Stimulated activated CD4-positive, alpha-beta T cell treated with anti-CD3 and anti-CD28 coated beads, Interleukin-15, amount 100 ng/mL, for 1 hour (primary cell): Measurements from ENCODE around the gene TAX1BP3.

Experiments used
- DNase-seq, 2 donors: peaks; one replicate each; pipeline ENCODE4 v3.0.0-alpha.2; 2020; ENCODE audit warnings: low read depth in 1 of 2, low spot score in 1 of 2

TAX1BP3 gene

GRCh38 chr17:3688852-3689261 is 20.5 kb upstream of the TAX1BP3 start:
- no peak for DNase-seq

GRCh38 chr17:3688027-3688553 is 19.7 kb upstream of the TAX1BP3 start:
- DNase-seq, result no peak

- DNase-seq, result no peak
Observed at GRCh38 chr17:3685174-3685573, 16.8 kb upstream of the TAX1BP3 start.

GRCh38 chr17:3683054-3683511 is 14.7 kb upstream of the TAX1BP3 start:
- peak in 1 of 2 donors; percentile 39 for DNase-seq

GRCh38 chr17:3682033-3682432 is 13.7 kb upstream of the TAX1BP3 start:
- DNase-seq, result no peak

- DNase-seq, result no peak
Observed at GRCh38 chr17:3681565-3681964, 13.2 kb upstream of the TAX1BP3 start.

- DNase-seq, result no peak
Observed at GRCh38 chr17:3681057-3681456, 12.7 kb upstream of the TAX1BP3 start.

GRCh38 chr17:3679531-3680126 is 11.3 kb upstream of the TAX1BP3 start:
- DNase-seq, result no peak

- DNase-seq, result no peak
Observed at GRCh38 chr17:3678821-3679530, 10.6 kb upstream of the TAX1BP3 start.

- DNase-seq, result no peak
Observed at GRCh38 chr17:3678095-3678820, 9.9 kb upstream of the TAX1BP3 start.

- no peak for DNase-seq
Observed at GRCh38 chr17:3675886-3676285, 7.5 kb upstream of the TAX1BP3 start.

GRCh38 chr17:3672571-3672970 is 4.2 kb upstream of the TAX1BP3 start:
- DNase-seq, result no peak

- no peak for DNase-seq
Observed at GRCh38 chr17:3669548-3669947, 1.2 kb upstream of the TAX1BP3 start.

GRCh38 chr17:3669085-3669347 is 638 bp upstream of the TAX1BP3 start:
- no peak for DNase-seq

- no peak for DNase-seq
Observed at GRCh38 chr17:3667366-3668278, 756 bp downstream of the TAX1BP3 start.

GRCh38 chr17:3666516-3666915 is 1.9 kb downstream of the TAX1BP3 start:
- no peak for DNase-seq

GRCh38 chr17:3665834-3666233 is 2.5 kb downstream of the TAX1BP3 start:
- no peak for DNase-seq

GRCh38 chr17:3663102-3664011 is 5.0 kb downstream of the TAX1BP3 start:
- DNase-seq, result no peak

- no peak for DNase-seq
Observed at GRCh38 chr17:3660311-3660891, 8.0 kb downstream of the TAX1BP3 start.
